Measurements from ENCODE around the gene B3GAT1. TPM values are rescaled to one million over a fixed set of nuclear protein-coding genes. Genes with fewer than 3 reads are reported as not detected.

B3GAT1 gene
- total and polyA plus RNA-seq, 4 donors: 0.03 to 0.49 (median 0.27) TPM

DNA sequence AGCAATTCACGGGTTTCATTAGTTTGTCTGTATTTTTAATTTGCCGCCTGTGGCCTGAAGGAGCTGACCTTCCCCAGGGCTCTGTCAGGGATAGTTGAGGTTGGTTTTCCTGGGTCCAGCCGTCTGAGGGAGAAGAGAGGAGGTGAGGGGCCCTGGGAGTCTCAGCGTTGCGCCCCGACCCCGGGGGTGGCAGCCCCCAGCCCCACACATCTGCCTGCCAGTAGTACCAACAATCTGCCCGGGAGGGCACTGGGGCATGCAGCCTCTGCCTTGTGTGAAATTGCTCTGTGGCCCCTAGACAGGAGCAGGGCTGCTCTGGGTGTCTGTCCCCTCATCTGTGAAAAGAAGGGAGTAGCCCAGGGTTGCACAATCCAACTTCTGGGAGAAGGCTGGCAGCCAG is 6.6 kb downstream of the B3GAT1 start:
- Histone ChIP-seq H3K36me3 (ENCODE audit: control insufficient read depth in 4 of 4, insufficient read depth in 4 of 4, low read length in 4 of 4) (no peaks in the 10 kb centered on the region), H3K4me1 (ENCODE audit: control insufficient read depth in 5 of 5, insufficient read depth in 5 of 5, low read length in 5 of 5) (no peaks in the 10 kb centered on the region), H3K9me3 (ENCODE audit: control insufficient read depth in 4 of 4, insufficient read depth in 3 of 4, low read length in 3 of 4) (peaks cover 0 to 5% (median 0%) of the 10 kb centered on the region in 4 donors), H3K4me3 (no peak overlapping the region), H3K27ac (ENCODE audit: low read depth in 1 of 2, low read length in 1 of 2) (no peak overlapping the region), H3K9ac (ENCODE audit: insufficient read depth in 1 of 2, low read length in 2 of 2) (no peak overlapping the region), H3K27me3 (ENCODE audit: control insufficient read depth in 3 of 3, insufficient read depth in 3 of 3, low read length in 2 of 3) (peaks cover 0 to 13% (median 9%) of the 10 kb centered on the region in 3 donors)
- no peak for TF ChIP-seq CTCF (IDR thresholded peaks at IDR 0.05; ENCODE audit: control extremely low read depth, extremely low read depth)
- DNase-seq: no peak
- 80 to 91% methylated on average over 7 to 8 of the region's 8 CpGs for WGBS, 2 donors
- no peak for ATAC-seq (ENCODE audit: insufficient read depth, low FRiP score)

- no peak for ATAC-seq (ENCODE audit: insufficient read depth, low FRiP score)
- Histone ChIP-seq H3K9me3 (ENCODE audit: control insufficient read depth in 4 of 4, insufficient read depth in 3 of 4, low read length in 3 of 4) (peaks cover 0 to 5% (median 0%) of the 10 kb centered on the region in 4 donors), H3K27ac (ENCODE audit: low read depth in 1 of 2, low read length in 1 of 2) (no peak overlapping the region), H3K9ac (ENCODE audit: insufficient read depth in 1 of 2, low read length in 2 of 2) (no peak overlapping the region), H3K4me1 (ENCODE audit: control insufficient read depth in 5 of 5, insufficient read depth in 5 of 5, low read length in 5 of 5) (no peaks in the 10 kb centered on the region), H3K4me3 (no peak overlapping the region), H3K36me3 (ENCODE audit: control insufficient read depth in 4 of 4, insufficient read depth in 4 of 4, low read length in 4 of 4) (no peaks in the 10 kb centered on the region), H3K27me3 (ENCODE audit: control insufficient read depth in 3 of 3, insufficient read depth in 3 of 3, low read length in 2 of 3) (peaks cover 0 to 6% (median 2%) of the 10 kb centered on the region in 3 donors)
- WGBS, 2 donors: 88 to 89% methylated on average over 30 of the region's 30 CpGs
- DNase-seq: no peak
- TF ChIP-seq CTCF (IDR thresholded peaks at IDR 0.05; ENCODE audit: control extremely low read depth, extremely low read depth): no peak
Measured at GRCh38 chr11:134404575-134405341, 7.3 kb downstream of the B3GAT1 start.

- H3K9ac ChIP-seq (ENCODE audit: insufficient read depth in 1 of 2, low read length in 2 of 2): no peak overlapping the region
- no peak for TF ChIP-seq CTCF (IDR thresholded peaks at IDR 0.05; ENCODE audit: control extremely low read depth, extremely low read depth)
- no peak overlapping the region for H3K27ac ChIP-seq (ENCODE audit: low read depth in 1 of 2, low read length in 1 of 2)
- no peaks in the 10 kb centered on the region for H3K36me3 ChIP-seq (ENCODE audit: control insufficient read depth in 4 of 4, insufficient read depth in 4 of 4, low read length in 4 of 4)
- peaks cover 0 to 5% (median 0%) of the 10 kb centered on the region in 4 donors for H3K9me3 ChIP-seq (ENCODE audit: control insufficient read depth in 4 of 4, insufficient read depth in 3 of 4, low read length in 3 of 4)
- H3K27me3 ChIP-seq (ENCODE audit: control insufficient read depth in 3 of 3, insufficient read depth in 3 of 3, low read length in 2 of 3): no peaks in the 10 kb centered on the region
- DNase-seq (no peak), ATAC-seq (ENCODE audit: insufficient read depth, low FRiP score) (no peak)
- no peaks in the 10 kb centered on the region for H3K4me1 ChIP-seq (ENCODE audit: control insufficient read depth in 5 of 5, insufficient read depth in 5 of 5, low read length in 5 of 5)
- no peak overlapping the region for H3K4me3 ChIP-seq
- 87 to 88% methylated on average over 12 of the region's 12 CpGs for WGBS, 2 donors
Measured at GRCh38 chr11:134402910-134403309, 9.1 kb downstream of the B3GAT1 start.
